ENCODE results near the gene FALEC.
"Not testable (repeated sequence)": the region's sequence is repeated elsewhere in the genome, so short reads cannot be mapped to it uniquely, and the experiment has no call there.

Gene FALEC

DNA sequence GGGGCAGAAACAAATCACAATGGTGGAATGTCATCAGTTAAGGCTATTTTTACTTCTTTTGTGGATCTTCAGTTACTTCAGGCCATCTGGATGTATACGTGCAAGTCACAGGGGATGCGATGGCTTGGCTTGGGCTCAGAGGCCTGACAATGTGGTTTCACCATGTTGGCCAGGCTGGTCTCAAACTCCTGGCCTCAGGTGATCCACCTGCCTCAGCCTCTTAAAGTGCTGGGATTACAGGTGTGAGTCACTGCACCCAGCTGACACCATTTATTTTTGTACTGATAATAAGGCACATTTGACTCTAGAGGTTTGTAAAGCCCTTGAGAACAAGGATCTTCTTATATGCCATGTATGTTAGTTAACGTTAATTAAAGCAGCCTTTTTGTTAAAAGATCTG is 65.4 kb downstream of the FALEC start:
- in situ Hi-C loops (cut with MboI; ENCODE audit: low pct_unique_long_range_greater_than_20kb, low sequenced_read_pairs); DNase-seq: not testable (repeated sequence)

DNA sequence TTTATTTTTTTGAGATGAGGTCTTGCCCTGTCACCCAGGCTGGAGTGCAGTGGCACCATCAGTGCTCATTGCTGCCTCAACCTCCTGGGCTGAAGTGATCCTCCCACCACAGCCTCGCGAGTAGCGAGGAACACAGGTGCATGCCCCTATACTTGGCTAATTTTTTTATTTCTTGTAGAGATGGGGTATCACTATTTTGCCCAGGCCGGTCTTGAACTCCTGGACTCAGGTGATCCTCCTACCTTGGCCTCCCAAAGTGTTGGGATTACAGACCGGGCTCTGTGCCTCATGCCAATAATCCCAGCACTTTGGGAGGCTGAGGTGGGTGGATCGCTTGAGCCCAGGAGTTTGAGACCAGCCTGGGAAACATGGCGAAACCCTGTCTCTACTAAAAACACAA is 65.9 kb downstream of the FALEC start:
- DNase-seq; in situ Hi-C loops (cut with MboI; ENCODE audit: low pct_unique_long_range_greater_than_20kb, low sequenced_read_pairs): not testable (repeated sequence)

DNA sequence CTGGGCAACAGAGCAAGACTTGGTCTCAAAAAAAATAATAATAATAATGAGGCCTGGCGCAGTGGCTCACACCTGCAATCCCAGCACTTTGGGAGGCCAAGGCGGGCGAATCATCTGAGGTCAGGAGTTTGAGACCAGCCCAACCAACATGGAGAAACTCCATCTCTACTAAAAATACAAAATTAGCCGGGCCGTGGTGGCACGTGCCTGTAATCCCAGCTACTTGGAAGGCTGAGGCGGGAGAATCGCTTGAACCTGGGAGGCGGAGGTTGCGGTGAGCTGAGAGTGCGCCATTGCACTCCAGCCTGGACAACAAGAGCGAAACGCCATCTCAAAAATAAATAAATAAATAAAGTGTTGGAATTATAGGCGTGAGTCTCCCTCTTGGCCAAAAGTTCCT is 66.4 kb downstream of the FALEC start:
- in situ Hi-C loops (cut with MboI; ENCODE audit: low pct_unique_long_range_greater_than_20kb, low sequenced_read_pairs); DNase-seq: not testable (repeated sequence)

DNA sequence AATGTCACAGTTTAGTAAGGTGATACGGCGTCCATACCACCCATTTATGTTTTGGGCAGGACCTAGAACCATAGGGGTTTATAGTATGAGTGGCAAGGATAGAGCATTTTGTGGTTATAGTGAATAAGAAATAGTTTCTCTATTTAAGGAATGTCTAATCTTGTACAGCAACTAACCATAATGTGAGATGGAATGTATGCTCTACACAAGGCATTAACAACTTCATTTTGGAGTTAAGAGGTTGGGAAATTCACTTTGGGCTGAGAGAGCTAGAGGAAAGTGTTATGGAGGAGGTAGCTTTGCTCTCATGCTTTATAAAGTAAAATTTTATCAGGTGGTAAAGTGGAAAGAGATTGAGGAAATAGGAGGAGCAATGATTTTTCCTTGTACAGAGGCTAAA is 66.8 kb downstream of the FALEC start:
- no peak for DNase-seq
- in situ Hi-C loops (cut with MboI; ENCODE audit: low pct_unique_long_range_greater_than_20kb, low sequenced_read_pairs), result no loop called here

Measured in KBM-7 (cell line).